ENCODE data around the gene ATP1A2. TPM values are rescaled to one million over a fixed set of nuclear protein-coding genes. Genes with fewer than 3 reads are reported as not detected.
A peak's percentile ranks its signal among the peaks of the same experiment; 100 is the strongest.

ATP1A2 gene
- total and polyA plus RNA-seq, 2 donors (not counting 3 experiments of a cell fraction or from before 2014, with no cell fraction given): not detected

GRCh38 chr1:160098852-160099561, 16.6 kb upstream of the ATP1A2 start:
- ChIA-PET CTCF (interaction anchor here (0.8 to 3.8 kb wide), 10 partner anchors 9 to 277 kb away, joined by 4 to 43 read pairs (median 12); no protein-coding TSS in a partner anchor), POLR2A (no interaction called here)
- H4K20me1 ChIP-seq (replicated peaks; ENCODE audit: control insufficient read depth, extremely low read depth, insufficient read depth, low read length): no peaks in the 10 kb centered on the region
- H3K9me3 ChIP-seq (replicated peaks; ENCODE audit: control insufficient read depth, insufficient read depth, low read length): no peaks in the 10 kb centered on the region
- peak overlapping the region; percentile 36 for H3K27ac ChIP-seq (ENCODE audit: insufficient read depth, low read depth, low read length)
- peak overlapping the region; percentile 65 for H3K9ac ChIP-seq (replicated peaks; ENCODE audit: extremely low read depth, insufficient read depth, low read length)
- no peaks in the 10 kb centered on the region for H3K9me1 ChIP-seq (replicated peaks; ENCODE audit: control insufficient read depth, extremely low read depth, insufficient read depth, low read length)
- H2AFZ ChIP-seq (ENCODE audit: low read depth, low read length): peak overlapping the region; percentile 100
- peaks cover 14 to 16% of the 10 kb centered on the region in 2 experiments for H3K27me3 ChIP-seq (ENCODE audit: control insufficient read depth in 2 of 2, insufficient read depth in 2 of 2, low read length in 2 of 2)
- no peaks in the 10 kb centered on the region for H3K79me2 ChIP-seq (ENCODE audit: control insufficient read depth, insufficient read depth, low read length)
- peak; percentile 92 for FAIRE-seq
- intact Hi-C loops (cut with micrococcal nuclease) (loop anchor here (5.0 kb wide), 1 partner anchor 162 kb away; no protein-coding TSS in a partner anchor), dilution Hi-C loops (cut with MboI; ENCODE audit: extremely low pct_ligation_motif_present, low sequenced_read_pairs) (no loop called here)
- no TSS peak for BruUV-seq (replicated peaks)
- H3K4me2 ChIP-seq (ENCODE audit: insufficient read depth, low read length): peak overlapping the region; percentile 93
- TF ChIP-seq MYC (IDR thresholded peaks at IDR 0.05; ENCODE audit: low read depth, low read length) (no peak), JUN (IDR thresholded peaks at IDR 0.05; ENCODE audit: borderline replicate concordance, insufficient read depth, insufficient read length, low read depth) (no peak), POLR2A (IDR thresholded peaks at IDR 0.05; ENCODE audit: low read depth, low read length) (no peak), MAX (IDR thresholded peaks at IDR 0.05; ENCODE audit: insufficient read depth, insufficient read length) (no peak), FOS (IDR thresholded peaks at IDR 0.05; ENCODE audit: borderline replicate concordance, insufficient read depth, low read length) (no peak), POLR2AphosphoS5 (IDR thresholded peaks at IDR 0.05; ENCODE audit: insufficient read depth, low read depth, low read length) (no peak)
- peak overlapping the region; percentile 63 to 82 (median 79) for H3K4me3 ChIP-seq (replicated peaks in 1 of 3; ENCODE audit: insufficient read depth in 1 of 3, low read depth in 1 of 3, low read length in 3 of 3)
- DNase-seq (ENCODE audit: low read depth, low spot score): peak; percentile 91
- H3K4me1 ChIP-seq (ENCODE audit: control insufficient read depth, extremely low read depth, insufficient read depth, low read length): peaks cover 7% of the 10 kb centered on the region
- H3K36me3 ChIP-seq (ENCODE audit: control insufficient read depth in 2 of 2, extremely low read depth in 1 of 2, insufficient read depth in 2 of 2, low read length in 2 of 2): no peaks in the 10 kb centered on the region

Measured in endothelial cell of umbilical vein (primary cell).